ENCODE data around the gene CFB.
A peak's percentile ranks its signal among the peaks of the same experiment; 100 is the strongest.

CFB gene

DNA sequence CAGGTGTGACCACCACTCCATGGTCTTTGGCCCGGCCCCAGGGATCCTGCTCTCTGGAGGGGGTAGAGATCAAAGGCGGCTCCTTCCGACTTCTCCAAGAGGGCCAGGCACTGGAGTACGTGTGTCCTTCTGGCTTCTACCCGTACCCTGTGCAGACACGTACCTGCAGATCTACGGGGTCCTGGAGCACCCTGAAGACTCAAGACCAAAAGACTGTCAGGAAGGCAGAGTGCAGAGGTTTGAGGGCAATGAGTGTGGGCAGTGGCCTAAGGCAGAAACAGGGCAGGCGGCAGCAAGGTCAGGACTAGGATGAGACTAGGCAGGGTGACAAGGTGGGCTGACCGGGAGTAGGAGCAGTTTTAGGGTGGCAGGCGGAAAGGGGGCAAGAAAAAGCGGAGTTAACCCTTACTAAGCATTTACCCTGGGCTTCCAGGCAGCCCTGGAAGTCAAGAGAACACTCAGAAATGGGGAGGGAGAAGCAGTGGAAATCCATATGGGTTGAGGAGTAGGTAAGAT, 533 bp downstream of the CFB start:
- Mint-ChIP-seq H3K4me3 (no peak overlapping the region), H3K27me3 (ENCODE audit: low read depth, poor library complexity) (peaks cover 15% of the 10 kb centered on the region), H3K36me3 (ENCODE audit: low read depth) (peaks cover 7% of the 10 kb centered on the region), H3K4me1 (peaks cover 27% of the 10 kb centered on the region), H3K27ac (no peak overlapping the region), H3K9me3 (no peaks in the 10 kb centered on the region)
- no peak for DNase-seq
- TF ChIP-seq, protein P1, sequence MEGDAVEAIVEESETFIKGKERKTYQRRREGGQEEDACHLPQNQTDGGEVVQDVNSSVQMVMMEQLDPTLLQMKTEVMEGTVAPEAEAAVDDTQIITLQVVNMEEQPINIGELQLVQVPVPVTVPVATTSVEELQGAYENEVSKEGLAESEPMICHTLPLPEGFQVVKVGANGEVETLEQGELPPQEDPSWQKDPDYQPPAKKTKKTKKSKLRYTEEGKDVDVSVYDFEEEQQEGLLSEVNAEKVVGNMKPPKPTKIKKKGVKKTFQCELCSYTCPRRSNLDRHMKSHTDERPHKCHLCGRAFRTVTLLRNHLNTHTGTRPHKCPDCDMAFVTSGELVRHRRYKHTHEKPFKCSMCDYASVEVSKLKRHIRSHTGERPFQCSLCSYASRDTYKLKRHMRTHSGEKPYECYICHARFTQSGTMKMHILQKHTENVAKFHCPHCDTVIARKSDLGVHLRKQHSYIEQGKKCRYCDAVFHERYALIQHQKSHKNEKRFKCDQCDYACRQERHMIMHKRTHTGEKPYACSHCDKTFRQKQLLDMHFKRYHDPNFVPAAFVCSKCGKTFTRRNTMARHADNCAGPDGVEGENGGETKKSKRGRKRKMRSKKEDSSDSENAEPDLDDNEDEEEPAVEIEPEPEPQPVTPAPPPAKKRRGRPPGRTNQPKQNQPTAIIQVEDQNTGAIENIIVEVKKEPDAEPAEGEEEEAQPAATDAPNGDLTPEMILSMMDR (IDR thresholded peaks at IDR 0.05), result no peak

DNA sequence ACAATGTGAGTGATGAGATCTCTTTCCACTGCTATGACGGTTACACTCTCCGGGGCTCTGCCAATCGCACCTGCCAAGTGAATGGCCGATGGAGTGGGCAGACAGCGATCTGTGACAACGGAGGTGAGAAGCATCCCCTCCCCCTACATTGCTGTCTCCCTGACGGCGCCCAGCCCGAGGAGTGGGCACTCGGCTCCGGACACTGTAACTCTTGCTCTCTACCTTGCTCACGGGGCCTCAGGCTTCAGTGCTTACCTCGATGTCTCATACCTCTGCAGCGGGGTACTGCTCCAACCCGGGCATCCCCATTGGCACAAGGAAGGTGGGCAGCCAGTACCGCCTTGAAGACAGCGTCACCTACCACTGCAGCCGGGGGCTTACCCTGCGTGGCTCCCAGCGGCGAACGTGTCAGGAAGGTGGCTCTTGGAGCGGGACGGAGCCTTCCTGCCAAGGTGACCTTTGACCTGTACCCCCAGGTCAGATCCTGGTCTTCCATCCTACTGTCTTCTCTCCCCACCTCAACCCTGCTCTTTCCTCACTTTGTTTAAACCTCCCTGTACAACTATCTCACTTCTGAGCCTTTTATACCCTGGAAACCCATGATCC, 1.3 kb downstream of the CFB start:
- Mint-ChIP-seq H3K36me3 (ENCODE audit: low read depth) (peaks cover 7% of the 10 kb centered on the region), H3K27ac (no peak overlapping the region), H3K4me3 (no peak overlapping the region), H3K27me3 (ENCODE audit: low read depth, poor library complexity) (peaks cover 12% of the 10 kb centered on the region), H3K9me3 (no peaks in the 10 kb centered on the region), H3K4me1 (peaks cover 24% of the 10 kb centered on the region)
- TF ChIP-seq, protein P1 (IDR thresholded peaks at IDR 0.05), result no peak
- DNase-seq, result no peak

DNA sequence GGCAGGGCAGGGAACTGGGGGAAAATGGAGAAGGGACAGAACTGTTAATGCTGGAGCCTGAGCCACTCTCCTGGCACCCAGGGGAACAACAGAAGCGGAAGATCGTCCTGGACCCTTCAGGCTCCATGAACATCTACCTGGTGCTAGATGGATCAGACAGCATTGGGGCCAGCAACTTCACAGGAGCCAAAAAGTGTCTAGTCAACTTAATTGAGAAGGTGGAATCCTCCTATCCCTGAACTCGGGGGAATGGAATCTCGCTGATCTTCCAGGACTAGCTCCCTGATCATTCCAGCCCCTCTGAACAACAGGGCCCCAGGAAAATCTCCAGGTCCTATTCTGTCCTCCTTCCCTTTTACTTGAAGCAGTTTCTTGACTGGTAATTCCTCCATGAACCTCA, 2.0 kb downstream of the CFB start:
- TF ChIP-seq, protein P1 (IDR thresholded peaks at IDR 0.05), result no peak
- H3K27me3 Mint-ChIP-seq (ENCODE audit: low read depth, poor library complexity), result peaks cover 9% of the 10 kb centered on the region
- peaks cover 7% of the 10 kb centered on the region for H3K36me3 Mint-ChIP-seq (ENCODE audit: low read depth)
- no peak overlapping the region for H3K27ac Mint-ChIP-seq
- peaks cover 18% of the 10 kb centered on the region for H3K4me1 Mint-ChIP-seq
- no peaks in the 10 kb centered on the region for H3K9me3 Mint-ChIP-seq
- no peak overlapping the region for H3K4me3 Mint-ChIP-seq
- no peak for DNase-seq

DNA sequence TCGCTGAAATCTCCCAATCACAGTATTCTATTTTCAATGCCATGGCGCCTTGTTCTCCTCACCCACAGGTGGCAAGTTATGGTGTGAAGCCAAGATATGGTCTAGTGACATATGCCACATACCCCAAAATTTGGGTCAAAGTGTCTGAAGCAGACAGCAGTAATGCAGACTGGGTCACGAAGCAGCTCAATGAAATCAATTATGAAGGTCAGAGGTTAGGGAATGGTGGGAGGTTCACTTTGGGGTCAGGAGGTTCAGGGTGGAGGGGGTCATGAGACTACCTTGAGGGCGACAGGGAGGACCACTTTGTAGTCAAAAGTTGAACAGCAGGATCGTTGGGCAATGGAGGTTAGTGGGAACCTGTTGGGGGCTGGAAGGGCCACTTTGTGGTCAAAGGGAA, 2.4 kb downstream of the CFB start:
- Mint-ChIP-seq H3K27me3 (ENCODE audit: low read depth, poor library complexity) (peaks cover 9% of the 10 kb centered on the region), H3K27ac (no peak overlapping the region), H3K4me3 (no peak overlapping the region), H3K36me3 (ENCODE audit: low read depth) (peaks cover 11% of the 10 kb centered on the region), H3K4me1 (peaks cover 18% of the 10 kb centered on the region), H3K9me3 (no peaks in the 10 kb centered on the region)
- no peak for DNase-seq
- TF ChIP-seq, protein P1 (IDR thresholded peaks at IDR 0.05), result no peak

DNA sequence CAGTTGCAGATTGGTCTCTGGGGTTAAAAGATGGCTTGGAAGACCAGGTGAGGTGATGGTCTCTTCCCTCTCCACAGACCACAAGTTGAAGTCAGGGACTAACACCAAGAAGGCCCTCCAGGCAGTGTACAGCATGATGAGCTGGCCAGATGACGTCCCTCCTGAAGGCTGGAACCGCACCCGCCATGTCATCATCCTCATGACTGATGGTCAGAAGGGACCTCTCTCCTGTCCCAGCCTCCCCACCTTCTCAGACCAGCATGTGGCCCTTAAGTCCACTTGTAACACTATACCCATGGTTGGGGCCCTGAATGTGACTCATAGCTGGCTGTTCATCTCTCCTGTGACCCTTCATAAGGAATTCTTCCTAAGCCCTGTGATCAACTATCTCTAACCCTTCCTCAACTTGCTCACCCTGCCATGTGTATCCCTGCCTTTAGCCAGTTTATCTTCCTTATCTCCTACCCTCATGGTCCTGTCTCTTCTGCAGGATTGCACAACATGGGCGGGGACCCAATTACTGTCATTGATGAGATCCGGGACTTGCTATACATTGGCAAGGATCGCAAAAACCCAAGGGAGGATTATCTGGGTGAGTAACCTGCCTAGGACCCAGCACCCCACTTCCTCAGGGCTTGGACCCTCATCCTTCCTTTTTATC, 3.0 kb downstream of the CFB start:
- H3K36me3 Mint-ChIP-seq (ENCODE audit: low read depth), result peaks cover 17% of the 10 kb centered on the region
- peak overlapping the region; percentile 14 for H3K27ac Mint-ChIP-seq
- no peaks in the 10 kb centered on the region for H3K9me3 Mint-ChIP-seq
- H3K4me3 Mint-ChIP-seq, result no peak overlapping the region
- peaks cover 9% of the 10 kb centered on the region for H3K27me3 Mint-ChIP-seq (ENCODE audit: low read depth, poor library complexity)
- H3K4me1 Mint-ChIP-seq, result peaks cover 18% of the 10 kb centered on the region
- DNase-seq, result no peak
- TF ChIP-seq, protein P1 (IDR thresholded peaks at IDR 0.05), result no peak

Data from nephron progenitor cell (in vitro differentiated cells).